MM.1S (cell line): ENCODE measurements around the gene MYO5C.

ENCODE experiments used
- CTCF ChIP-seq: fragments of 300-600 bp; sonication (generic); IDR thresholded peaks from 2 replicates; pipeline ENCODE4 v1.5.1; 2016; ENCODE audit warnings: antibody characterized with exemption, low read length, mixed read lengths
- EZH2 ChIP-seq: fragments of 300-600 bp; sonication (generic); optimal IDR thresholded peaks from 2 replicates; pipeline ENCODE3; 2017; ENCODE audit warnings: low read depth, mild to moderate bottlenecking, antibody characterized with exemption, low read length, mixed read lengths

GRCh38 chr15:52171386-52171785 lies 124.2 kb downstream of the MYO5C start:
- TF ChIP-seq CTCF (no peak), EZH2 (no peak)
